HG03558 (cell line): ENCODE data around the gene C3orf22.

Source experiments
- ATAC-seq: cut with Tn5 transposase; IDR thresholded peaks from one replicate; pipeline ENCODE4 v1.9.1; 2021; ENCODE audit warnings: moderate number of reproducible peaks; ENCODE audit not compliant: unreplicated experiment; ENCODE audit errors: extremely low read depth

C3orf22 gene

GRCh38 chr3:126557415-126557745 is 1.4 kb downstream of the C3orf22 start:
- no peak for ATAC-seq

- no peak for ATAC-seq
Observed at GRCh38 chr3:126556637-126557414, 1.9 kb downstream of the C3orf22 start.

GRCh38 chr3:126555795-126556636 is 2.7 kb downstream of the C3orf22 start:
- ATAC-seq: no peak

DNA sequence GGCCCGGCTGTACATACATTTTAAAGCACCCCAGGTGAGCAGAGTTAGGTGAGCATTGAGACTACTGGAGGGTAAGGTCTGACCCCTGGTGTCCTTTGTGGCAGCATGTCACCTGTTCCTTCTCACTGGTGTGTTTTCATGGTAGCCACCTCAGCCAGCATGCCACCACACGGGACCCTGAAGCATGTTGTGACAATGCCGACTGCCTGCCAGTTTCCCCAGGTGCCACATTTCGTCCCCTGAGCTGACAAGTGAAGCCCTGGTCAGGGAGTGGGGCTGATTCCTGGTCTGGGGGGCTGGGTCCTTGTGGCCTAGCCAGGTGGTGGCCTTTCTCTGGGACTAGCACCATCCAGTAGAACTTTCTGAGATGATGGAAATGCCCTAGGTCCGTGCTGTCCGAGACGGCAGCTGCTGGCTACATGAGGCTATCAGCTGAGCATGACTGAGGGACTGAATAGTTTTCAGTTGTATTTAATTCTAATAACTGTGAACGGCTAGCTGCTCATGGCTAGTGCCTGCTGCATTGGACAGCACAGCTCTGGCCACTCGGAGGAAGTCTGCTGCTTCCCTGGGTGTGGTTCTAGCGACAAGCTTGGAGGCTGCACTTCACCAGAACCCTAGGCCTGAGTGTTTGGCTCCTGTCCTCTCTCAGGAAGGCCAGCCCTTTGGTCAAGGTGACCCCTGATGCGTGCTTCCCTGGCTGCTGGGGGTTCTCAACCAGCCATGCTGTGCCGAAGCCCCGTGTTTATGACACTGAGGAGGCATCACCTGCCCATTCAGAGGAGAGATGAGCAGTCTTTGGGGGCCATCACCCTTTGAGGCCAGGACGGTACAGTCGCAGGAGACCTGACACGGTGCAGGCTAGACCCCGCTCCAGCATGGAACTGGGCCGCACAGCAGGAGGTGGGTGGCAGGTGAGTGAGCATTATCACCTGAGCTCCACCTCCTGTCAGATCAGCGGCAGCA is 3.9 kb downstream of the C3orf22 start:
- no peak for ATAC-seq

DNA sequence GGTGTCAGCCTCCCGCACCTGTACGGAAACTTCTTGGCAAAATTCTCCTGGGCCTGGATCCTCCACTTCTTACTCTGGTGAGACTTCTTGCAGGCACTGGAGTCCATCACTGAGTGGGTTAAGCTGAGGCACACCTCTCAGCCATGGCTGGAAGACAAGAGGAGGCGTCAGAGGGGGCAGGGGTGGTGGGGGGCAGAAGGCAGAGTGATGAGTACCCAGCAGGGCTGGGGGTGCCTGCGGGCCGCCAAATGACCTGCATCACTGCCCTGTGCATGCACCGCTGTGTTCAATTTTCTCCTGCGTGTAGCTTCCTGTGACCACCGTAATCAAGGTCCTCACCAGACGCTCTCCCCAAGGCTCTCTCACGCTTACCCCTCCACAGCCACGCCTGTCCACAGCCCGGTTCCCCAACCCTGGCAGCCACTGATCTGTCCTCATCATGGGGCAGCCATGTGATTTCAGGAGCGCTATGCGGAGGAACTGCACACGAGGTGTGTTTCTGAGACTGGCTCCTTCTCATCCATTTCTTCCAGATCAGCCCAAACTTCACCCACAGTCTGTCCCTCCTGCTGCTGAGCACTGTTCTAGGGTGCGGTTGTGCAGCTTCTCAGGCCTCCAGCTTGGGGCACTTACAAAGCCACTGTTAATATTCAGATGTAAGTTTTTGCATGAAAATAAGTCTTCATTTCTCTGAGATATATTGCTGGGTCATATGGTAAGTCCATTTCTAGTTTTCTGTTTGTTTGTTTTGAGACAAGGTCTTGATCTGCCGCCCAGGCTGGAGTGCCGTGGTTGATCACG is 5.2 kb downstream of the C3orf22 start:
- ATAC-seq: no peak

DNA sequence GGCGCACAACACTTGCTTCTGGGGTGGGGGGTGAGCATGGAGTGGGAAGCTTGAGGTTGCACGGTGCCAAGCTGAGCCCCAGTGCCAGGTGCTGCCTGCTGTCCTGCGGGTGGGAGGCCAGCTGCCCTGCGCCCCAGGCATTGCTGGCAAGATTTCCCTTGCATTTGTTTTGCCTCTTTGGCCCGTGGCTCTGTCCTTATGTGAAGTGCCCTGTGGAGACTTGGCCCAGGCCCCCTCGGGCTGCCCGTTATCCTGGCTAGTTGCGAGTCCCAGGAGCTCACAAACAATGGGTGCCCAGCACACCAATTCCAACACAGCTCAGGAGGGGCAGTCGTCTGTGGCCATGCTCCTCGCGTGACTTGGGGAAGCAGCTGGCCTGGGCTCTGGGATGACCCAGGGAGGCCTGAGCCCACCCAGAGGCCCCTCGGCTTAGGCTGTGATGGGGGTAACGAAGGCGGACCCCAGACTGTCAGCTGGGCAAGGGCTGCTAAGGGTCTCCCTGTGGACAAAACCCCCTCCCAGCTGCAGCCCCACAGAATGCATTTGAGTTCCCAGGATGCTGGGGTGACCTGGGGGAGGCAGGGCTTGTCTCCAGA is 5.9 kb downstream of the C3orf22 start:
- ATAC-seq: no peak

- ATAC-seq: no peak
Observed at GRCh38 chr3:126551839-126552687, 6.7 kb downstream of the C3orf22 start.

- ATAC-seq: no peak
Observed at GRCh38 chr3:126551121-126551838, 7.5 kb downstream of the C3orf22 start.

DNA sequence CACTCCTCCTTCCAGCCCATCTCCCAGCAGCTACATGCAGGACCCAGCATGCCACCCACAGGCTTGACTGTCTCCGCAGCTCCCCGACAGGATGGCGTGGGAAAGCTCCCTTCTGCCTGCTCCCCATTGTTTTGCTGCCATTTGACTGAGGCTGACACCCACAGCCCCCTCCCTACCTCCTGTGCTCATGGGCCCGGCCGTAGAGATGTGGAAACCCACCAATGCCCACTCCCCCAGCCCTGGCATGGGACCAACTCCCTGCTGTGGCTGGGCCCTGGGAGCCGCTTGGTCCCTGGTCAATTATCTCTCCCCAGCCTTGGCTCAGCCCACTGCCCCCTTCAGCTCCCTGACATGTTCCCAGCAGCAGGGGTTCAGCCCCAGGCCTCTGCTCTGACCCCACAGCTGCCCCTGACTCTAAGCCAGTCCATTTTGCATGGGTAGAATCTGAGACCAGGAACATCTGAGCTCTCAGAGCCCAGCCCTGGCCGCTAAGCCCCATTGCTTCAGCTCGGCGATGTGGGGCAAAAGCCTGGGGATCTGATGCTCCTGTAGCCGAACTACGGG is 8.2 kb downstream of the C3orf22 start:
- no peak for ATAC-seq

DNA sequence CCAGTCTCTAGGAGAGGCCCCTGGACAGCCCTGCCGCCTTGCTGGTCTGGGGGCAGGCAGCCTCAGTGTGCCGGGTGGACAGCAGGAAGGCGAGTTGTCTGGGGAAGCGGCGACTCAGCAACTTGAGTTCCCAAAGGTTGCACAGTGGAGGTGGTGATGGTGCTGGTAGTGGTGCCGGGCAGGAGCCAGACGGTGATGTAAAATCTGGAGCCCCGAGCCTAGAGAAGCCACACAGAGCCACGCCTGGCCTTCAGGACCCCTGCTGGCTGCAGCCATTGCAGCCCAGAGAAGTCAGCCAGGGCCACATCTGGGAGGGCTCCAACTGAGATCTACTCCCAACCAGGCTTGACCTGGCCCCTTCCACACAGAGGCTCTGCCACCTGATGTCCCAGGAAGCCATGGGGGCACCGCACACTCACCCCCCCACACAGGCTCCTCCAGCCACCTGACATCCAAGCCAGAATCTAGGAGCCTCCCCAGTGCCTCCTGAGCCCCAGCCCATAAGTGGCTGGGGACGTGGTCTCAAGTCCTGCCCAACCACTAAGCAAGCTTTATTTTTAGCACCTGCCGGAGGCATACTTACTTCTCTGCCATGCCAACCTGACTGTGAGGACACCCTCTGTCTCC is 8.8 kb downstream of the C3orf22 start:
- no peak for ATAC-seq

DNA sequence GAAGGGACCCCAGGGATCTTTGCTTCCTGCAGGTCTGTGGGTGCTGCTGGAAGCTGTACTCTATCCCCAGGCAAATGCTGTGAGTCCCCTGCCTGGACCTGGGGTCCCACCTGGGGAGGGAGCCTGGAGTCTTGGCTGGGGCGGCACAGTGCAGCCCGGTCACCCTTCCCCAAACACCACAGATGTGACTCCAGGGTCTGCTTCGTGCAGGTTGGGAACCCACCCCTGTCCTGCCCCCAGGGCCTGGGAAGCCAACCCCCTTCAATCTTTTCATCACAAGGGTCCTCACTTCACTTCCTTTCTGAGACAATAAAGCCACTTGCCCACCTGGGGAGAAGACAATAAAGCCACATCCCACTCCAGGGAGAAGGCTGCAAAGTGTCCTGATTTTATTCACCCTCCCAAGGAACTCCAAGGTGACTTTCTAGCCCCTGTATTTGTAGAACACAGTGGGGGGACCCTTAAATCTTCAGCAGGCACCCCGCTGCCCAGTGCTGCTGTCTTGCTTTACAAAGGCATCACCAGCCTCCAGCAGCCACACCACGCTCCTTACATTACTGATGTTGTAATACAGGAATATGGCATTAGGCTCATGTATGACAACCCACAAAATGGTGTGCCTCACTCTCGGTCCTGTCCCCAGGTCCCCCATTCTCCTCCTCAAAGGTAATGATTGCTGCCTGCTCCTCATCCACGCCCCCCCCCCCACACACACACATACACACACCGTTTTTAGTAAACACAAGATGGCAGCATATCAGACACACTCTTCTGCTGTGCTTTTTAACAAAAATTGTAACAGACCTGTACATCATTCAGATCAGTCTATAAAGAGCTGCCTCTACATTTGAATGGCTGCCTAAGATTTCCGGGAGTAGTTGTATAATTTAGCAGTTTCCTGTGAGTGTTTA is 9.9 kb downstream of the C3orf22 start:
- no peak for ATAC-seq

DNA sequence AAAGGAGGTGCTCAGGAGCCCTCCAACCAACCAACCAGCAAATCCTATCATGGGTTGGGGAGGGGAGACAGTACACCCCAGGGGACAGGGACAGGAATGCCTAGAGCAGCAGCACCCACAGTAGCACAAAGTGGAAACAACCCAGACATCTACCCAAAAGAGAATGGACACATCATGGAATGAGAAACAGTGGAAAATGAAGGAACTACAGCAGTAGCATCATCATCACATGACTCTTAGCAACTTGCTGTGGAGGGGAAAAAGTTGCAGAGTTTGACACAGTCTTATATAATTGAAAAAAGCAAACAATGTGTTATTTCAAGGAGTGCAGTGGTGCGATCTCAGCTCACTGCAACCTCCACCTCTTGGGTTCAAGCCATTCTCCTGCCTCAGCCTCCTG is 11.0 kb downstream of the C3orf22 start:
- ATAC-seq: no peak

- ATAC-seq: no peak
Observed at GRCh38 chr3:126546549-126547239, 12.0 kb downstream of the C3orf22 start.

DNA sequence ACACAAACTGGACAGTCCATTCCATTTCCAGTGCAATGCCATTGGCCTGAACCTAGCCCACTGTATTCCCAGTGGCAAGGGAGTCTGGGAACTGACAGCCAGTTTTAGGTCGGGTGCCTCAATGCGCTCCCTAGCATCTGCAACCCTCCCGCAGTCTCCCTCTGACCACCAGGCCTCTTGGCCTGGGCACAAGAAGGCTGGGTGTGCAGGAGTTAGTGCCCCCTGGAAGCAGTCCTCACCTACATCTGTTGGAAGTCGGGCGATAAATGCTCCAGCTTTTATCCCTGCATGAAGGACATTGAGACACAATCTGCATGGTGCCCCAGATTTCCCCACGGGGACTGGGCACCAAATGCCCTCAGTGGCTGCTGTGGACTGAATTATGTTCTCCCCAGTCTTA is 12.7 kb downstream of the C3orf22 start:
- ATAC-seq: no peak

GRCh38 chr3:126545544-126545943 is 13.2 kb downstream of the C3orf22 start:
- no peak for ATAC-seq
